Colon (tissue), 2 donors: Measurements from ENCODE around the gene LUC7L3.
"Not testable (repeated sequence)": the region's sequence is repeated elsewhere in the genome, so short reads cannot be mapped to it uniquely, and the experiment has no call there.

Source experiments
- FAIRE-seq: peaks from 2 replicates; lab custom pipeline; 2012; peaks lifted over from hg19 to GRCh38; lab: Jason Lieb, UNC
- donor health status: control.
- donor health status: control.

The LUC7L3 gene

GRCh38 chr17:50686494-50687199 is 32.8 kb upstream of the LUC7L3 start:
- no peak for FAIRE-seq

GRCh38 chr17:50687200-50688066 is 32.0 kb upstream of the LUC7L3 start:
- no peak for FAIRE-seq

GRCh38 chr17:50688245-50688644 is 31.2 kb upstream of the LUC7L3 start:
- FAIRE-seq = no peak

GRCh38 chr17:50689251-50689650 is 30.2 kb upstream of the LUC7L3 start:
- FAIRE-seq = no peak

- no peak for FAIRE-seq
Measured at GRCh38 chr17:50689956-50690886, 29.2 kb upstream of the LUC7L3 start.

- FAIRE-seq = no peak
Measured at GRCh38 chr17:50690887-50691549, 28.4 kb upstream of the LUC7L3 start.

GRCh38 chr17:50691550-50692447 is 27.6 kb upstream of the LUC7L3 start:
- no peak for FAIRE-seq

- FAIRE-seq = no peak
Measured at GRCh38 chr17:50692448-50693035, 26.9 kb upstream of the LUC7L3 start.

- FAIRE-seq = no peak
Measured at GRCh38 chr17:50693036-50693682, 26.2 kb upstream of the LUC7L3 start.

- FAIRE-seq = no peak
Measured at GRCh38 chr17:50696365-50696879, 23.0 kb upstream of the LUC7L3 start.

GRCh38 chr17:50697062-50697461 is 22.3 kb upstream of the LUC7L3 start:
- no peak for FAIRE-seq

GRCh38 chr17:50697663-50698272 is 21.6 kb upstream of the LUC7L3 start:
- FAIRE-seq = no peak

- FAIRE-seq = no peak
Measured at GRCh38 chr17:50699410-50699809, 20.0 kb upstream of the LUC7L3 start.

GRCh38 chr17:50703162-50703561 is 16.2 kb upstream of the LUC7L3 start:
- no peak for FAIRE-seq

- FAIRE-seq = no peak
Measured at GRCh38 chr17:50707289-50708049, 11.9 kb upstream of the LUC7L3 start, which contains the start of gene ANKRD40. Gene ANKRD40 (minus strand): TSS chr17:50707914. CDS start chr17:50707654, 260 bp downstream.

GRCh38 chr17:50708050-50709000 is 11.1 kb upstream of the LUC7L3 start:
- FAIRE-seq = no peak

GRCh38 chr17:50709053-50709452 is 10.3 kb upstream of the LUC7L3 start:
- not testable (repeated sequence) for FAIRE-seq
